ENCODE data around the gene IL19. TPM values are rescaled to one million over a fixed set of nuclear protein-coding genes. Genes with fewer than 3 reads are reported as not detected.

IL19 gene
- total RNA-seq, 6 experiments from 2014 or later: not detected

DNA sequence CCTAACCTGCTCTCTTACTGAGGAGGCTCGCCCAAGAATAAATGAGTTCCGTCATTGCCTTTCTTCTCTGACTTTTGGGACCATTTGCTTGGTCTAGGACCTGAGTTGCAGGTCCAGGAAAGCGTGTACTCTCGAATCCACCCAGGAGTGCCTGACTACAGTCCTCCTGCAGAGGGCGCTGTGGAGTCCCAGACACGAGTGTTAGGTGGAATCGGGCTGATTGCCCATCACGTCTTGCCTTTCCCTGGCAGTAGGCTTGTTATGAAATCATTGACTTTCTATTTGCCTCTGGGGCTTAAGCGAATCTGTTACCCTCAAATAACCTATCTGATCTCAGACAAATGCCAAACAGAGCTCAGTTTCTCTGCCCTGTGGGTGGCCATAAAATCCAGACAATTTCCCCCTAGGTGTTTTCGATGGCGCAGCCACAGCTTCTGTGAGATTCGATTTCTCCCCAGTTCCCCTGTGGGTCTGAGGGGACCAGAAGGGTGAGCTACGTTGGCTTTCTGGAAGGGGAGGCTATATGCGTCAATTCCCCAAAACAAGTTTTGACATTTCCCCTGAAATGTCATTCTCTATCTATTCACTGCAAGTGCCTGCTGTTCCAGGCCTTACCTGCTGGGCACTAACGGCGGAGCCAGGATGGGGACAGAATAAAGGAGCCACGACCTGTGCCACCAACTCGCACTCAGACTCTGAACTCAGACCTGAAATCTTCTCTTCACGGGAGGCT lies 94.5 kb downstream of the IL19 start, which contains the start of gene IL20:
Gene IL20 (plus strand): TSS at position 685 of the 733 bp plus-strand sequence. CDS start 230 bp downstream, outside the sequence.
- H3K36me3 Mint-ChIP-seq (ENCODE audit: low read depth): no peaks in the 10 kb centered on the region
- DNase-seq: peak; percentile 82
- no peak within 1 kb of the TSS for H3K27ac Mint-ChIP-seq
- TF ChIP-seq, protein P1, sequence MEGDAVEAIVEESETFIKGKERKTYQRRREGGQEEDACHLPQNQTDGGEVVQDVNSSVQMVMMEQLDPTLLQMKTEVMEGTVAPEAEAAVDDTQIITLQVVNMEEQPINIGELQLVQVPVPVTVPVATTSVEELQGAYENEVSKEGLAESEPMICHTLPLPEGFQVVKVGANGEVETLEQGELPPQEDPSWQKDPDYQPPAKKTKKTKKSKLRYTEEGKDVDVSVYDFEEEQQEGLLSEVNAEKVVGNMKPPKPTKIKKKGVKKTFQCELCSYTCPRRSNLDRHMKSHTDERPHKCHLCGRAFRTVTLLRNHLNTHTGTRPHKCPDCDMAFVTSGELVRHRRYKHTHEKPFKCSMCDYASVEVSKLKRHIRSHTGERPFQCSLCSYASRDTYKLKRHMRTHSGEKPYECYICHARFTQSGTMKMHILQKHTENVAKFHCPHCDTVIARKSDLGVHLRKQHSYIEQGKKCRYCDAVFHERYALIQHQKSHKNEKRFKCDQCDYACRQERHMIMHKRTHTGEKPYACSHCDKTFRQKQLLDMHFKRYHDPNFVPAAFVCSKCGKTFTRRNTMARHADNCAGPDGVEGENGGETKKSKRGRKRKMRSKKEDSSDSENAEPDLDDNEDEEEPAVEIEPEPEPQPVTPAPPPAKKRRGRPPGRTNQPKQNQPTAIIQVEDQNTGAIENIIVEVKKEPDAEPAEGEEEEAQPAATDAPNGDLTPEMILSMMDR (IDR thresholded peaks at IDR 0.05): peak; percentile 96
- no peaks in the 10 kb centered on the region for H3K9me3 Mint-ChIP-seq
- peaks cover 31% of the 10 kb centered on the region for H3K4me1 Mint-ChIP-seq (ENCODE audit: low read depth)
- no peak within 1 kb of the TSS for H3K4me3 Mint-ChIP-seq
- H3K27me3 Mint-ChIP-seq (ENCODE audit: insufficient read depth): peaks cover 12% of the 10 kb centered on the region

DNA sequence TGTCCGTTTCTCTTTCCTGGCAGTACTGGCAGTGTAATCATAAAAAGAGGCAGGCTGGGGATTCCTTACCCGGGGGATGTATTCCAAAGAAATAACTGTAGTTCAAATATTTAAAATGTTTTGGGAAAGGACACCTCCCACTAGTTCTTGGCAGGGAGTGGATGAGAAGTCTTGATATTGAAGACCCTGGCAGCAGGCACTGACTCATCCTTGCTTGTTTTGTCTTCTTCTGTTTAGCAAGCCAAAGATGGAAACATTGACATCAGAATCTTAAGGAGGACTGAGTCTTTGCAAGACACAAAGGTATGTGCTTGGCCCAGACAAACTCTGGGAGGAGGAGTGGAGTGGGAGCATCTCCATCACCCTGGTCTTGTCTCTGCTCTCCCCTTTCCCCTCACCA lies 95.5 kb downstream of the IL19 start:
- no peak overlapping the region for H3K4me3 Mint-ChIP-seq
- DNase-seq: no peak
- H3K27me3 Mint-ChIP-seq (ENCODE audit: insufficient read depth): peaks cover 13% of the 10 kb centered on the region
- TF ChIP-seq, protein P1 (IDR thresholded peaks at IDR 0.05): no peak
- H3K9me3 Mint-ChIP-seq: no peaks in the 10 kb centered on the region
- H3K4me1 Mint-ChIP-seq (ENCODE audit: low read depth): peaks cover 39% of the 10 kb centered on the region
- no peaks in the 10 kb centered on the region for H3K36me3 Mint-ChIP-seq (ENCODE audit: low read depth)
- H3K27ac Mint-ChIP-seq: no peak overlapping the region

- TF ChIP-seq, protein P1 (IDR thresholded peaks at IDR 0.05): no peak
- peaks cover 10% of the 10 kb centered on the region for H3K27me3 Mint-ChIP-seq (ENCODE audit: insufficient read depth)
- H3K27ac Mint-ChIP-seq: no peak overlapping the region
- DNase-seq: no peak
- H3K4me3 Mint-ChIP-seq: no peak overlapping the region
- H3K9me3 Mint-ChIP-seq: peaks cover 2% of the 10 kb centered on the region; the same call in 1 of the 2 replicates
- H3K4me1 Mint-ChIP-seq (ENCODE audit: low read depth): peaks cover 39% of the 10 kb centered on the region
- peaks cover 3% of the 10 kb centered on the region; the same call in 1 of the 2 replicates for H3K36me3 Mint-ChIP-seq (ENCODE audit: low read depth)
These were observed 96.7 kb downstream of the IL19 start for GRCh38 chr1:206867239-206867638.

- peaks cover 10% of the 10 kb centered on the region for H3K27me3 Mint-ChIP-seq (ENCODE audit: insufficient read depth)
- peaks cover 39% of the 10 kb centered on the region for H3K4me1 Mint-ChIP-seq (ENCODE audit: low read depth)
- no peak overlapping the region for H3K4me3 Mint-ChIP-seq
- peaks cover 4% of the 10 kb centered on the region; the same call in 1 of the 2 replicates for H3K36me3 Mint-ChIP-seq (ENCODE audit: low read depth)
- no peak for DNase-seq
- H3K9me3 Mint-ChIP-seq: peaks cover 4% of the 10 kb centered on the region; the same call in 1 of the 2 replicates
- H3K27ac Mint-ChIP-seq: no peak overlapping the region
- TF ChIP-seq, protein P1 (IDR thresholded peaks at IDR 0.05): no peak
These were observed 97.1 kb downstream of the IL19 start for GRCh38 chr1:206867716-206868115.

GRCh38 chr1:206868264-206868663 lies 97.7 kb downstream of the IL19 start:
- H3K27ac Mint-ChIP-seq: no peak overlapping the region
- peaks cover 4% of the 10 kb centered on the region; the same call in 1 of the 2 replicates for H3K9me3 Mint-ChIP-seq
- DNase-seq: no peak
- TF ChIP-seq, protein P1 (IDR thresholded peaks at IDR 0.05): no peak
- H3K27me3 Mint-ChIP-seq (ENCODE audit: insufficient read depth): peaks cover 5% of the 10 kb centered on the region
- H3K4me3 Mint-ChIP-seq: no peak overlapping the region
- peaks cover 4% of the 10 kb centered on the region; the same call in 1 of the 2 replicates for H3K36me3 Mint-ChIP-seq (ENCODE audit: low read depth)
- H3K4me1 Mint-ChIP-seq (ENCODE audit: low read depth): peaks cover 40% of the 10 kb centered on the region
